PC-3 (cell line): ENCODE data around the gene MRLN.

Experiments
- EZH2 ChIP-seq: fragments of 300-600 bp; sonication (generic); IDR thresholded peaks from one replicate; pipeline ENCODE4 v1.6.1; 2017; ENCODE audit warnings: antibody characterized with exemption, mild to moderate bottlenecking, low read length; ENCODE audit not compliant: unreplicated experiment
- TF ChIP-seq, protein P1 (sequence below): fragments of 300-600 bp; sonication (generic); conservative IDR thresholded peaks from 2 replicates; pipeline ENCODE4 v1.5.1; 2017; ENCODE audit warnings: antibody characterized with exemption, low read depth, mild to moderate bottlenecking, low read length

- TF ChIP-seq, protein P1, sequence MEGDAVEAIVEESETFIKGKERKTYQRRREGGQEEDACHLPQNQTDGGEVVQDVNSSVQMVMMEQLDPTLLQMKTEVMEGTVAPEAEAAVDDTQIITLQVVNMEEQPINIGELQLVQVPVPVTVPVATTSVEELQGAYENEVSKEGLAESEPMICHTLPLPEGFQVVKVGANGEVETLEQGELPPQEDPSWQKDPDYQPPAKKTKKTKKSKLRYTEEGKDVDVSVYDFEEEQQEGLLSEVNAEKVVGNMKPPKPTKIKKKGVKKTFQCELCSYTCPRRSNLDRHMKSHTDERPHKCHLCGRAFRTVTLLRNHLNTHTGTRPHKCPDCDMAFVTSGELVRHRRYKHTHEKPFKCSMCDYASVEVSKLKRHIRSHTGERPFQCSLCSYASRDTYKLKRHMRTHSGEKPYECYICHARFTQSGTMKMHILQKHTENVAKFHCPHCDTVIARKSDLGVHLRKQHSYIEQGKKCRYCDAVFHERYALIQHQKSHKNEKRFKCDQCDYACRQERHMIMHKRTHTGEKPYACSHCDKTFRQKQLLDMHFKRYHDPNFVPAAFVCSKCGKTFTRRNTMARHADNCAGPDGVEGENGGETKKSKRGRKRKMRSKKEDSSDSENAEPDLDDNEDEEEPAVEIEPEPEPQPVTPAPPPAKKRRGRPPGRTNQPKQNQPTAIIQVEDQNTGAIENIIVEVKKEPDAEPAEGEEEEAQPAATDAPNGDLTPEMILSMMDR: no peak
- TF ChIP-seq EZH2: no peak
Observed at GRCh38 chr10:59702347-59702746, 50.9 kb downstream of the MRLN start.
